Loucy (cell line): ENCODE results near the gene ZNF394.
"Not testable (repeated sequence)": the region's sequence is repeated elsewhere in the genome, so short reads cannot be mapped to it uniquely, and the experiment has no call there.

Source experiments
- CTCF ChIP-seq: fragments of 200-600 bp; sonication (generic); conservative IDR thresholded peaks from 2 replicates; pipeline ENCODE4 v1.5.1; 2014; ENCODE audit warnings: mild to moderate bottlenecking, antibody characterized with exemption, low read length
- EZH2phosphoT487 ChIP-seq: fragments of 200-600 bp; IDR thresholded peaks from 2 replicates; pipeline ENCODE4 v1.6.1; 2018; ENCODE audit warnings: antibody characterized with exemption, mild to moderate bottlenecking, moderate library complexity, borderline replicate concordance

DNA sequence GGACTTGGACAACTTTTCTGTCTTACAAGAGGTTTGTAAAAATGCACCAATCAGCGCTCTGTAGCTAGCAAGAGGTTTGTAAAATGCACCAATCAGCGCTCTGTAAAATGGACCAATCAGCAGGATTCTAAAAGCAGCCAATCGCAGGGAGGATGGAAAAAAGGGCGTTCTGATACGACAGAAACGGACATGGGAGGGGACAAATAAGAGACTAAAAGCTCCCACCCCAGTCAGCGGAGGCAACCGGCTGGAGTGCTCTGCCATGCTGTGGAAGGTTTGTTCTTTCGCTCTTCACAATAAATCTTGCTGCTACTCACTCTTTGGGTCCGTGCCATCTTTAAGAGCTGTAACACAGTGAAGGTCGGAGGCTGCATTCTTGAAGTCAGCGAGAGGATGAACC, 1.2 kb upstream of the ZNF394 start:
- TF ChIP-seq CTCF, EZH2phosphoT487: not testable (repeated sequence)
